ENCODE measurements around the gene ZNF155.

ZNF155 gene

GRCh38 chr19:44026622-44027021 lies 42.6 kb downstream of the ZNF155 start:
- Histone ChIP-seq H3K4me1 (ENCODE audit: control insufficient read depth, insufficient read depth, low read length) (peaks cover 13% of the 10 kb centered on the region; the same call in 1 of the 2 replicates), H3K9me3 (ENCODE audit: control insufficient read depth, insufficient read depth, low read depth, low read length) (peaks cover 18% of the 10 kb centered on the region), H3K27ac (ENCODE audit: extremely low read depth, low read depth, low read length) (no peak overlapping the region), H3K4me3 (ENCODE audit: low read depth, low read length) (no peak overlapping the region), H3K36me3 (ENCODE audit: control insufficient read depth in 2 of 2, insufficient read depth in 1 of 2, low read length in 2 of 2) (peaks cover 50 to 53% of the 10 kb centered on the region in 2 experiments)
- ChIA-PET CTCF (interaction anchor here (0.6 kb wide), 1 partner anchor 94 kb away, joined by 3 read pairs; no protein-coding TSS in a partner anchor), POLR2A (no interaction called here)
- TF ChIP-seq ZNF521 (tag by site-specific recombination; IDR thresholded peaks at IDR 0.05) (no peak), ZNF623 (tag by site-specific recombination; IDR thresholded peaks at IDR 0.05) (no peak), ZBTB8A (tag by site-specific recombination; IDR thresholded peaks at IDR 0.05) (no peak), ZNF211 (tag by site-specific recombination; IDR thresholded peaks at IDR 0.05; ENCODE audit: low read depth) (no peak), ZNF449 (tag by site-specific recombination; IDR thresholded peaks at IDR 0.05) (no peak), ZNF311 (tag by site-specific recombination; IDR thresholded peaks at IDR 0.05; ENCODE audit: borderline replicate concordance) (no peak), ZNF175 (tag by site-specific recombination; IDR thresholded peaks at IDR 0.05) (no peak), ZSCAN4 (tag by site-specific recombination; IDR thresholded peaks at IDR 0.05) (0 out of 2 replicates have a peak, but pooled peaks have one; percentile 8), CTCF (tag by site-specific recombination; IDR thresholded peaks at IDR 0.05) (no peak), MZF1 (tag by site-specific recombination; IDR thresholded peaks at IDR 0.05; ENCODE audit: borderline replicate concordance) (no peak), ZNF248 (tag by site-specific recombination; IDR thresholded peaks at IDR 0.05) (no peak), ZNF416 (tag by site-specific recombination; IDR thresholded peaks at IDR 0.05) (0 out of 2 replicates have a peak, but pooled peaks have one; percentile 19), ZNF791 (tag by site-specific recombination; IDR thresholded peaks at IDR 0.05) (no peak), HOXC10 (CRISPR knock-in tag; IDR thresholded peaks at IDR 0.05) (no peak), ZNF549 (tag by site-specific recombination; IDR thresholded peaks at IDR 0.05) (no peak)

GRCh38 chr19:44032001-44032610 lies 48.1 kb downstream of the ZNF155 start:
- no peak overlapping the region for H3K27ac ChIP-seq (ENCODE audit: extremely low read depth, low read depth, low read length)
- H3K36me3 ChIP-seq (ENCODE audit: control insufficient read depth in 2 of 2, insufficient read depth in 1 of 2, low read length in 2 of 2), result peaks cover 57 to 62% of the 10 kb centered on the region in 2 experiments
- POLR2A ChIA-PET, result interaction anchor here (0.6 kb wide), 1 partner anchor 10 kb away, joined by 3 read pairs; no protein-coding TSS in a partner anchor
- CTCF ChIA-PET, result interaction anchor here (0.6 kb wide), 1 partner anchor 362 kb away, joined by 5 read pairs; the partner anchor contains the start of gene PLAUR
- H3K4me3 ChIP-seq (ENCODE audit: low read depth, low read length), result no peak overlapping the region
- peaks cover 43% of the 10 kb centered on the region for H3K9me3 ChIP-seq (ENCODE audit: control insufficient read depth, insufficient read depth, low read depth, low read length)
- no peaks in the 10 kb centered on the region for H3K4me1 ChIP-seq (ENCODE audit: control insufficient read depth, insufficient read depth, low read length)
- TF ChIP-seq RBAK (tag by site-specific recombination; IDR thresholded peaks at IDR 0.05) (0 out of 2 replicates have a peak, but pooled peaks have one; percentile 10), ZNF529 (tag by site-specific recombination; IDR thresholded peaks at IDR 0.05; ENCODE audit: insufficient replicate concordance) (no peak), ZFP69B (tag by site-specific recombination; IDR thresholded peaks at IDR 0.05) (no peak), ZNF510 (tag by site-specific recombination; IDR thresholded peaks at IDR 0.05; ENCODE audit: insufficient replicate concordance) (no peak), ZNF280D (tag by site-specific recombination; IDR thresholded peaks at IDR 0.05) (peak; percentile 97), WT1 (tag by site-specific recombination; IDR thresholded peaks at IDR 0.05) (no peak), ZNF121 (tag by site-specific recombination; IDR thresholded peaks at IDR 0.05) (no peak), ZNF174 (tag by site-specific recombination; IDR thresholded peaks at IDR 0.05) (0 out of 2 replicates have a peak, but pooled peaks have one; percentile 26), ZNF549 (tag by site-specific recombination; IDR thresholded peaks at IDR 0.05) (0 out of 2 replicates have a peak, but pooled peaks have one; percentile 21)
